Osteoblast (primary cell): ENCODE data around the gene CACNA2D3. TPM values are rescaled to one million over a fixed set of nuclear protein-coding genes. Genes with fewer than 3 reads are reported as not detected.

Experiments
- DNase-seq: peaks from one replicate; pipeline ENCODE4 v3.0.0; 2011; ENCODE audit warnings: low spot score, mixed read lengths; ENCODE audit not compliant: insufficient read length; ENCODE audit errors: missing footprints
- H2AFZ ChIP-seq: 2 replicates; pipeline ENCODE4 v1.6.0; 2011; ENCODE audit warnings: mild to moderate bottlenecking, low read length
- H3K27ac ChIP-seq: 2 replicates; pipeline ENCODE4 v1.5.1; 2011; ENCODE audit warnings: mild to moderate bottlenecking, low read depth, low read length, moderate library complexity
- H3K27me3 ChIP-seq: 2 replicates; pipeline ENCODE4 v1.6.0; 2012; ENCODE audit warnings: mild to moderate bottlenecking, control low read depth, inconsistent platforms, low read length, moderate library complexity; ENCODE audit not compliant: insufficient read depth
- H3K36me3 ChIP-seq: 2 replicates; pipeline ENCODE4 v1.5.1; 2011; ENCODE audit warnings: mild to moderate bottlenecking, low read length, control low read depth, moderate library complexity; ENCODE audit not compliant: insufficient read depth
- H3K4me1 ChIP-seq: 2 replicates; pipeline ENCODE4 v1.5.1; 2011; ENCODE audit warnings: mild to moderate bottlenecking, low read length, control low read depth, moderate library complexity; ENCODE audit not compliant: insufficient read depth
- H3K4me2 ChIP-seq: 2 replicates; pipeline ENCODE4 v1.6.0; 2011; ENCODE audit warnings: mild to moderate bottlenecking, low read length; ENCODE audit not compliant: insufficient read depth
- H3K4me3 ChIP-seq: fragments of 200-600 bp; sonication (generic); 3 replicates; pipeline ENCODE4 v1.5.1; 2012; ENCODE audit warnings: mild to moderate bottlenecking, low read length, inconsistent platforms; ENCODE audit not compliant: insufficient read depth
- H3K79me2 ChIP-seq: 2 replicates; pipeline ENCODE4 v1.6.0; 2012; ENCODE audit warnings: mild to moderate bottlenecking, low read length, control low read depth, inconsistent platforms; ENCODE audit not compliant: insufficient read depth
- H3K9me3 ChIP-seq: 2 replicates; pipeline ENCODE4 v1.5.1; 2011; ENCODE audit warnings: low read depth, low read length, control low read depth
- H4K20me1 ChIP-seq: 2 replicates; pipeline ENCODE4 v1.6.0; 2012; ENCODE audit warnings: mild to moderate bottlenecking, low read length, control low read depth; ENCODE audit not compliant: insufficient read depth
- total RNA-seq: library from RNA; depleted of rRNA; stranded (reverse); fragments of >200 nt; gene quantifications from 2 replicates; pipeline ENCODE4 v1.2.3, GENCODE V29; 2012
- TF ChIP-seq, protein P1 (sequence below): IDR thresholded peaks from 2 replicates; pipeline ENCODE4 v1.5.1; 2011; ENCODE audit warnings: mild to moderate bottlenecking, low read depth, low read length, moderate library complexity; ENCODE audit errors: extremely low read depth

Gene CACNA2D3
- total RNA-seq, 1 donor, result 0.36 TPM

DNA sequence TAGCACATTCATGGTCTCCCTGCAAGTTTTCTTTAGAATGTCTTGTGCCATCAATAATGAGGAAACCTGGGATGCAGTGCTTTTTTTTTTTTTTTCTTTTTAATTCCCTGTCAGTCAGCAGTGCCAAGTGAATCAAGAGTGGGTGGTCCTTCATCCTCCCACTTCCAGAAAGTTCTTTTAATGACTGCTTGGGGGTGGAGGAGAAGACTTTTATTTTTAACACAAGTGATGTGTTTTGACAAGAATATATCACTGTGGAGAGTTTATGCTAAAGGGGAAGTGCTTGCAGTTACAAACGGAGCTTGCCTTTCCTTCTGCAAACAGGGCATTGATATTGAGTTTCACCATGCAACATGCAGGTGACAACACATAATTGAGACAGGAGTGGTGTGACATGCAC lies 69.7 kb downstream of the CACNA2D3 start:
- Histone ChIP-seq H3K4me2 (no peak overlapping the region), H3K4me1 (no peaks in the 10 kb centered on the region), H3K27ac (no peak overlapping the region), H3K4me3 (no peak overlapping the region), H3K9me3 (no peaks in the 10 kb centered on the region), H3K36me3 (no peaks in the 10 kb centered on the region), H3K27me3 (no peaks in the 10 kb centered on the region), H4K20me1 (no peaks in the 10 kb centered on the region), H3K79me2 (no peaks in the 10 kb centered on the region), H2AFZ (no peak overlapping the region)
- DNase-seq, result no peak
- TF ChIP-seq, protein P1, sequence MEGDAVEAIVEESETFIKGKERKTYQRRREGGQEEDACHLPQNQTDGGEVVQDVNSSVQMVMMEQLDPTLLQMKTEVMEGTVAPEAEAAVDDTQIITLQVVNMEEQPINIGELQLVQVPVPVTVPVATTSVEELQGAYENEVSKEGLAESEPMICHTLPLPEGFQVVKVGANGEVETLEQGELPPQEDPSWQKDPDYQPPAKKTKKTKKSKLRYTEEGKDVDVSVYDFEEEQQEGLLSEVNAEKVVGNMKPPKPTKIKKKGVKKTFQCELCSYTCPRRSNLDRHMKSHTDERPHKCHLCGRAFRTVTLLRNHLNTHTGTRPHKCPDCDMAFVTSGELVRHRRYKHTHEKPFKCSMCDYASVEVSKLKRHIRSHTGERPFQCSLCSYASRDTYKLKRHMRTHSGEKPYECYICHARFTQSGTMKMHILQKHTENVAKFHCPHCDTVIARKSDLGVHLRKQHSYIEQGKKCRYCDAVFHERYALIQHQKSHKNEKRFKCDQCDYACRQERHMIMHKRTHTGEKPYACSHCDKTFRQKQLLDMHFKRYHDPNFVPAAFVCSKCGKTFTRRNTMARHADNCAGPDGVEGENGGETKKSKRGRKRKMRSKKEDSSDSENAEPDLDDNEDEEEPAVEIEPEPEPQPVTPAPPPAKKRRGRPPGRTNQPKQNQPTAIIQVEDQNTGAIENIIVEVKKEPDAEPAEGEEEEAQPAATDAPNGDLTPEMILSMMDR, result no peak

DNA sequence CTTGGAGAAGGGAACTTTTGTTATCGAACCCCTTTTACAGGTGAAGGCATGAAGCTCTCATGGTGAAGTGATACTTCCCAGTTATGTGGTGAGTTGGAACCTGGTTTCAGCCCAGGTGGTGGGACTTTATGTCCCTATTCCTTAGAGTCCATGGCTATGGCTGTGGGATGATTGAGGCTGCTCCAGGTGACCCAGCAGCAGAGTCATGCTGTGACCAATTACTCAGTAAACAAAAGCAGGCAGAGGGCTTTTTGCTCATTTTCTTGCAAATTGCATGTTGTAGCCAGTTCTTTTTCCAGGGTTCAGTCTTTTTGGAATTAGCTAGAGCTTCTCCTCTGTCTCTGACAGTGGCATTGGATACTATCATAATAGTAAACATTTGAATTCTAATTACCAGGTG lies 70.7 kb downstream of the CACNA2D3 start:
- Histone ChIP-seq H2AFZ (no peak overlapping the region), H3K79me2 (no peaks in the 10 kb centered on the region), H3K4me3 (no peak overlapping the region), H3K4me2 (no peak overlapping the region), H3K9me3 (no peaks in the 10 kb centered on the region), H3K36me3 (no peaks in the 10 kb centered on the region), H3K27me3 (no peaks in the 10 kb centered on the region), H4K20me1 (no peaks in the 10 kb centered on the region), H3K27ac (no peak overlapping the region), H3K4me1 (no peaks in the 10 kb centered on the region)
- TF ChIP-seq, protein P1, result no peak
- DNase-seq, result no peak

DNA sequence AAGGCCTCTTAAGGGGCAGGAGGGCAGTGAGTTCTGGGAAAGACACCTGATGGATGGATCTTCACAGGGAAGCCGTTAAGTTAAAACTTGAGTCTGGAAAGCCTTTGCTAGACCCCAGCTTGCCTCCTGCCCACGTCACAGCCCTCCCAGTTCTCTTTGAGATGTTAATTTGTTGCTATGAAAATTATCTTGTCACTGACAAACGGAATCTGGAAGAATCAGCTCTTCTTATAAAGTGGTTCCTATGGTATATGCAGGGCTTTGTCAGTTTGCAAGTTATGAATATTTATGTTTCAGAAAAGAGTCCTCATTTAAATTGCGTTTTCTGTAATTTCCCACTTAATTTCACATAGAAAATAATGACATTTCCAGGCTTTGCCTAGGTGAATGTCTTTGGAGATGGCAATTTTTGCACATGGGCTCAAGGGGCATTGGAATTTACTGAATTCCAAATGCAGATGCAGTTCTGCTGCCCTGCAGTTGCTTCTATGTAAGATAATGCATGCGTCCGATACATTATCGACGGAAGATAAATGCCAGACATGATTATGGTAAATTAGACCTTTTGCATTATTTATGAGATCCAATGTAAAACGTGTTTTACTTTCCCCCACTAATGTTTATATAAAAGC lies 74.1 kb downstream of the CACNA2D3 start:
- Histone ChIP-seq H4K20me1 (no peaks in the 10 kb centered on the region), H3K79me2 (no peaks in the 10 kb centered on the region), H3K4me1 (no peaks in the 10 kb centered on the region), H3K4me3 (no peak overlapping the region), H3K27me3 (no peaks in the 10 kb centered on the region), H3K9me3 (no peaks in the 10 kb centered on the region), H3K4me2 (no peak overlapping the region), H3K36me3 (no peaks in the 10 kb centered on the region), H3K27ac (no peak overlapping the region), H2AFZ (no peak overlapping the region)
- no peak for DNase-seq
- TF ChIP-seq, protein P1, result no peak

DNA sequence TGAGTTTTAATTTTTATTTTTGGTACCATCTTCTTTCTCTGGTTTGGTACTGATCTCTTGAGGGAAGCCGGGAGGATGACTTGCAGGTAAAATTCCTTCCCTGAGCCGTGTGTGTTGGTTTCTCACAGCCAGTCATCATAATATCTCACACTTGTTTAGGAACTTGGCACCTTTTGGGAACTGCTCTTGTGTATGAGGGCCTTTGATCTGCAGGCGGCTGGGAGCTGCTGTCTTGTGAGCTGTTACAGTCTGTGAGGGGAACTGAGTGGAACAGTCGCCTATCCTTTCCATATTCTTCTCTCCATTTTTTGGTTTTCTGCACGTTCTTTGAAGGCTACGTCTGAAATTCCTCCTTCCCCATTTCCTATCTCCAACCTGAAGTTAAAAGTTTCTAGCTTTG lies 75.2 kb downstream of the CACNA2D3 start:
- Histone ChIP-seq H3K79me2 (no peaks in the 10 kb centered on the region), H3K27me3 (no peaks in the 10 kb centered on the region), H2AFZ (no peak overlapping the region), H3K36me3 (no peaks in the 10 kb centered on the region), H3K4me2 (no peak overlapping the region), H3K4me3 (no peak overlapping the region), H3K4me1 (no peaks in the 10 kb centered on the region), H3K27ac (no peak overlapping the region), H3K9me3 (no peaks in the 10 kb centered on the region), H4K20me1 (no peaks in the 10 kb centered on the region)
- no peak for DNase-seq
- TF ChIP-seq, protein P1, result no peak
